AML-193 (cell line): Measurements from ENCODE around the gene PRMT9.

ENCODE experiments used
- DNase-seq, 2 experiments: peaks; one replicate each; lab custom pipeline; 2025; lab: John Stamatoyannopoulos, UW

PRMT9 gene

DNA sequence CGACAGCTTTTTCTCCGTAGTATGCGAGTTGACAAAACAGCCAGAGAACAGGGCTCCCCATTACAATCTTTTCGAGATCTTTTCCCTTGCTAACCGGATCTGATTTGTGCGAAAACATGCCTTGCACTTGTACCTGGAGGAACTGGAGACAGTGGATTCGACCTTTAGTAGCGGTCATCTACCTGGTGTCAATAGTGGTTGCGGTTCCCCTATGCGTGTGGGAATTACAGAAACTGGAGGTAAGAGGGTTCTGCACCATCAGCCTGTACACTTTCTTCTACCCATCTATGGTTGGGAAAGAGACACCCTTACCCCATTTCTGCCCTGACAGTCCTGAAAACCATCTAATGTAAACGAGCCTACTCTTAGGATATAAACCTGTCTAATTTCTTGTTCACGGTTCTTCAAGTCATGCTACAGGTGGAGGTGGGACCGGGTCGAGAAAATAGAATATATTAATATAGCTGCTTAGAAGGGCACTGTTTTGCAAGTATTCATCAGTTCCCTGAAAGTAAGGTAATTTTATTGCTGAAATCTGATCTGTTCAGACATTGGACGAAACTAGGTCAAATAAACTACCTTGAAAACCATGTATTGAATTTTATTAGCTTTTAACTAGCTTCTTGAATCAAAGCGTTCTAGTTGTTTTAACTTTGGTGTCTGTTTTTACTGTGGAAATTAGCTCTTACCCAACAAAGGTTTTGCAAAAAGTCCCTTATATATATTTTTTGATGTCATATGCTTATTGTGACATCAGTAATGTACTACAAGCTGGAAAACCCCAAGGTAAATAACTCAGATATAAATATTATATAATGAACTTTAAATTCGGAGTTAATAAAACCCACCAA lies 65.9 kb downstream of the PRMT9 start:
- no peak for DNase-seq

DNA sequence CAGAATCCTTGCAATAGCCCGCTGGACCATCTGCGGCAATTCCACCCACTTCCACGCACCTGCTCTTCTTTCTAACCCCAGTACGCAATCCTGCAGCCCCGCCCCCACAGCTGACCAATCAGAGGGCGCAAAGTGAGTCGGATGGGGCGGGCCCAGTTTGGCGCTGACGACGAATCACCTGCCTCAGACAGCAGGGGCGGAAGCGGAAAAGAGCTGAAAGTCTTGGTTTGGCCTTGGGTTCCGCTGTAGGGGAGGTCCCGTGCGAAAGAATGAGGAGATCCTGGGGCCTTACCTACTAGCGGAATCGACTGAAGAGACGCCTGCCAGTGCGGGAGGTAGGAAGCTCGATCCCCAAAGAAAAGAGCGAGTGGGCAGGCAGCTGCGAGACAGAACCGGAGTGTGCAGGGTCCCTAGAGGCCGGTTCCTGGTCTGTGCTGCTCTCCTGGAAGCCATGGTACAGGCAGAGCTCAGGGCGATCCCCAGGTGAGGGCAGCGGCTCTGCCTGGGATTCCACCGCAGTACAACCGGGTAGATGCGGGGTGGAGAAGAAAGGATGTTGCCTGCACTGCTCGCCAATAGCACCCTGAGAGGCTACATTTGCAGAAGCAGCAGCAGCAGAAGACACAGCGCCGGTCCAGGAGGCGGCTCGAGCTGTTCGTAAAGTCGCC lies 66.7 kb downstream of the PRMT9 start, which contains the start of gene TMEM184C:
Gene TMEM184C (plus strand): TSS at position 225 of the 668 bp plus-strand sequence. CDS start 560 bp downstream, outside the sequence.
- peak; percentile 92 to 95 for DNase-seq

DNA sequence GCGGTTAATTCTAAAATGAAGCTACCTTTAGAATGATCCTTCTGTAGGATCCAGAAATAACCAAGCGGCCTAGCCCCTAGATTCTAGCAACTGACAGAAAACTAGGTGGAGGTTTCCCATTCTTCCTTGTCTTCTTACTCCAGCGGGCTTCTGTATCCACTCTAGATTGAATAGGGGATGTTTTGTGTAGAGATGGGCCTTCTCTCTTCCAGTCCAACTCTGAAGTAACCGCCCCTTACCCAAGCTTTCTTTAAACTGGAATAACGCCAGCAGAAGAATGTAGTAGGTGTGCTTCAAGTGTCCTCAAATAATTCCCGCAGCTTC lies 67.2 kb downstream of the PRMT9 start:
- DNase-seq = no peak

- DNase-seq = no peak
These were observed 73.3 kb downstream of the PRMT9 start for GRCh38 chr4:147610686-147611085.

DNA sequence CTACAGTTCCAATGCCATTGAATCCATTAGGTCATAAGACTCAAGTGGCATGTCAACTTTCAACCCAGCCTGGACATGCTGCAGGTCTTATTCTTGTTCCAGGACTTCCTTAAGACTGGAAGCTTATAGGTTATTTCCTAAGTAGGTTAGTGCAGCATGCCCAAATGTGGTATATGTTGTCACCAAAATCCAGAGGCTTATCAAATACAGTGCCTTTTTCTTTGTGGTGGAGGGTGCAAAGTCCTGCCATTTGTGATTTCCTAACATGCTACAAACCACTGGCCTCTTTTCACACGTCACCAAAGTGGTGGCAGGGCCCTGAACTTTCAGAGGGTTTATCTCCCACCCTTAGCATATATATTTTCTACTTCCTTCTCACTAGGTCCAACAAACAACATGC lies 76.5 kb downstream of the PRMT9 start:
- DNase-seq = no peak

- DNase-seq = no peak
These were observed 78.5 kb downstream of the PRMT9 start for GRCh38 chr4:147605499-147605898.

DNA sequence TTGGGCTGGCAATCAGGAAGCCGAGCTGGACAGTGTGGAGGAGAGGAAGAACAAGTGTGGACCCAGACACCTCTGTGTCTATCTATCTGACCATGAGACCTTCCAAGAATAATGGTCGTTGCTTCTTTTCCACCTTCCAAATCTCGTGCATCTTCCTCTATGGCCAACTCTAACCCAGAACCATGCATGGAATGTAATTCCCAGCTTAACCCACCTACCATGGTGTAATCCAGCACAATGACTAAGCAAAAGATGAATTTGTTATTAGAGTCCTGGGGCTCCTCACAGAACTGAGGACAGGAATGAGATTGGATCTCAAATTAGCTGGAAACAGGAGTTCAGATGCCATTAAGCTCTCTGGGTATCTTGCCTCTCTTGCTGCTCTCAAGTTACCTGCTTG lies 84.2 kb downstream of the PRMT9 start:
- no peak for DNase-seq

DNA sequence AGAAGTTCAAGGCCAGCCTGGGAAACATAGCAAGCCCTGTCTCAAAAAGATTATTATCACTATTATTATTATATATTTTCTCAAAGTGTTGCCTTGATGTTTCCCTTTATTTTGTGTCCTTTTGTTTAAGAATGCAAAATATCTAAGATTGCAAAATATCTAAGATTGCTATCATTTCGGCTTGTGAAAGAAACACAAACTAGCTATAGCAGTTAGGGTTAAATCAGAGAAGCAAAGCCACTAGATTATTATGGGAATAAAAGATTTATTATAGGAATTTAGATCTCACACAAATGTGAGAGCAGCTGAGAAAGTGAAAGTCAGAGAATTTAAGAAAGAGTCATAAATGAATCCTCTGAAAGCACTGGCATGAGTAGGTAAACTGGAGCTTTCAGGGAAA lies 84.8 kb downstream of the PRMT9 start:
- DNase-seq = no peak

- DNase-seq = no peak
These were observed 86.4 kb downstream of the PRMT9 start for GRCh38 chr4:147597561-147597960.

DNA sequence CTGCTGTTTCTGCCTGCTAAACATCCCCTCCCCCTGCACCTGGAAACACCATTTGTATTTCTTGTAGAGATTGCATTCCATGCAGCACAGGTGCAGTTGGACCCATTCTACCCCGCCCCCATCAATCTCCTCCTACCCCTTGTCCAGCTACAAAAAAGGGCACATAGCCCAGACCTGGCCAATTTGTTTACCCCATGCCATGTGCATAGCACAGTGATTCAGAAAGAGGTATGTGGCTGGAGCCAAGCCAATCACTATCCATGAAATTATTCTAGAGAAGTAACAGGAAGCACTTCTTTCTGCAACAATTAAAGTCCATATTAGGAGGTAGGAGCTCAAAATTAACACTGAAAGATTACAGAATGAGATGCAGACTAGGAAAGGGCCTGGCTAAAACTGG lies 87.0 kb downstream of the PRMT9 start:
- DNase-seq = no peak

DNA sequence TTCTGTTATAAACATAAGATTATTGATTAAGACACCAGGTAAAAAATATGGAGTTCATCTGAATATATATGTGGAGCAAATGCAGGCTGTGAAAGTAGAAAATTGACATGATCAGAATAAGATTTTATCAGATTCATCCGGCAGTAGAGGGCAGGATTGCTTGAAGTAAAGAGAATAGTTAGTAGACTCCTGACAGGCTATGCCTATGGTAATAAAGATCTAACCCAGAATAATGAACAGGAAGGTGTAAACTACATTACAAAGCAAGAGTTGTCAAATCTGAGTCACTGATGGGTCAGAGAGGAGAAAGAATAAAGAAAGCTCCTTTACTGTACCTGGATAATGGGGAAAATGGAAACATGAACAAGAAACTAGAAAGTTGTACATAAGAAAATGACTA lies 87.6 kb downstream of the PRMT9 start:
- no peak for DNase-seq

- no peak for DNase-seq
These were observed 89.4 kb downstream of the PRMT9 start for GRCh38 chr4:147594578-147594977.

DNA sequence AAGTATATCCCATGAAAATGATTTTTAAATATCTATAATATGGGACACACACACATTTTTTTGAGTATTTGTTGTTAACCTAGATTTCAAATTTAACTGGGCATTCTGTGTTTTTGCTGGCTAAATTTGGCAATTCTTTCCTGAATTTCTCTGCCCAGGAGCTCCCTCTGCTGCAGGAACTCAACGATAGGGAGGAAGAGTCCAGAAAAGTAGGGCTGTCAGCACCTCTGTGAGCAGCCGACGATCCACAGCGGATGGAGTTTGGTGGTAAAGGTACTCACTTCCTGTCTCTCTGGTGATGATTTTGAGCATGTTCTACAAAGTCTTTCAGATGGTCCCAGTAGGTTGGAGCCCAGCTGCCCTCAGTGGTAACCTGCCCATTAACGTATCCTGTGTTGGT lies 89.9 kb downstream of the PRMT9 start:
- DNase-seq = no peak

DNA sequence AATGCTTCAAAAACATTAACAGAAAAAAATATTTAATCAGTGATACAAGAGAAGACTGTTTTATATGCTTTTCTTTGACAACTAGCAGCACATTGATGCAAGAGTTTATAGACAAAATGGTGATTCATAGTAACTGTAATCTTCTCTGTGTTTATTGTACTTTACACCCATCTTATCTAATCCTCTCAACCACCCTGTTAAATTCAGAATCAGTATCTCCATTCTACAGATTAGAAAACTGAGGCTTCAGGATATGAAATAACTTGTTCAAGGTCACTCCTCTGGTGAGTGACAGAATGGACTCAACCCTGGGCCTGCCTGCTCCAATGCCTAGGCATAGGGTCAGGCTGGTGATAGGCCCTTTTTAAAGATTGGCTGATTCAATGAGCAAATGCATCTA lies 92.9 kb downstream of the PRMT9 start:
- DNase-seq = no peak

DNA sequence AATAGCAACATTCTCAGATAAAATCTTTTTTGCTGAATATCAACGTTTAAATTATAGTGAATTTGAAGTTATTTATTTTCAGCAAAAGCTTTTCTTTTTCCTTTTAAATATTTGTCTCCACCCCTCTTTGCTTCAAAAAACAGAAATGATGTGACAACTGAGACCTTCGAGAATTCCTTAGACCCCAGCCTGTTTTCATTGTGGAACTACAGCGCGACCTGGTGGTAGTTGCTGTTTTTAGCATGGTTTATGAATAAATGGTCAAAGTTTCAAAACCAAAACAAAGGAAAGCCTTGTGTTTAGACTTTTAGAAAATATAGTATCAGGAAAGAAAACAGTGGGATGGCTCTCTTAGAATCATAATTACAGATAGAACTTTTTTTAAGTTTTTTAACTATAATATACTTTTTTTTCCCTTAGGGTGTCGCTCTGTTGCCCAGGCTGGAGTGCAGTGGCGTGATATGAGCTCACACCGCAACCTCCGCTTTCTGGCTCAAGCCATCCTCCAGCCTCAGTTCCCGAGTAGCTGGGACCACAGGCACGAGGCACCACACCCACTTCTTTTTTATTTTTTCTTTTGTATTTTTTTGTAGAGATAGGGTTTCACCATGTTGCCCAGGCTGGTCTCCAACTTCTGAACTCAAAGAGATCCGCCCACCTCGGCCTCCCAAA lies 93.6 kb downstream of the PRMT9 start:
- peak; percentile 23 to 29 for DNase-seq

DNA sequence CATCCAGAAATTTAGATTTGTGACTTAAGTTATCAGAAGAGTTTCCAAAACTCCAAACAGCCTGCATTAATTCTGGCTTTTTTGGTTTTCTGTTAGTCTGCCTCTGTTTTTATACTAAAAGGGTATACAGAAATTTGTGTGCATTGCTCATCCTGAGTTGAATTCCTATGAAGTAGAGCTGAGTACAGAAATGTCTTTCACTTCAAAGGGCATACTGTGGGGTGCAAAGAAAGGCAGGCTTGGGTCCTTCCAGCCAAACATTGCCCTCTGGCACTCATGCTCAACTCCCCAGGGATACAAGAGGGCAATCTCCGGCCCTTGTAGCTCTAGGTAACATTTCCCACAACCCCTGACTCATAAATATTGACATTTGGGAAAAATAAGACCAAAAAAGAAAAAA lies 94.4 kb downstream of the PRMT9 start:
- DNase-seq = no peak
